ENCODE results near the gene NLRP1. TPM values are rescaled to one million over a fixed set of nuclear protein-coding genes. Genes with fewer than 3 reads are reported as not detected.

The NLRP1 gene
- total and polyA plus RNA-seq, 2 of the 13 experiments (the other 11 are each of a cell fraction or from before 2014, with no cell fraction given), result 3.4 to 3.7 TPM

DNA sequence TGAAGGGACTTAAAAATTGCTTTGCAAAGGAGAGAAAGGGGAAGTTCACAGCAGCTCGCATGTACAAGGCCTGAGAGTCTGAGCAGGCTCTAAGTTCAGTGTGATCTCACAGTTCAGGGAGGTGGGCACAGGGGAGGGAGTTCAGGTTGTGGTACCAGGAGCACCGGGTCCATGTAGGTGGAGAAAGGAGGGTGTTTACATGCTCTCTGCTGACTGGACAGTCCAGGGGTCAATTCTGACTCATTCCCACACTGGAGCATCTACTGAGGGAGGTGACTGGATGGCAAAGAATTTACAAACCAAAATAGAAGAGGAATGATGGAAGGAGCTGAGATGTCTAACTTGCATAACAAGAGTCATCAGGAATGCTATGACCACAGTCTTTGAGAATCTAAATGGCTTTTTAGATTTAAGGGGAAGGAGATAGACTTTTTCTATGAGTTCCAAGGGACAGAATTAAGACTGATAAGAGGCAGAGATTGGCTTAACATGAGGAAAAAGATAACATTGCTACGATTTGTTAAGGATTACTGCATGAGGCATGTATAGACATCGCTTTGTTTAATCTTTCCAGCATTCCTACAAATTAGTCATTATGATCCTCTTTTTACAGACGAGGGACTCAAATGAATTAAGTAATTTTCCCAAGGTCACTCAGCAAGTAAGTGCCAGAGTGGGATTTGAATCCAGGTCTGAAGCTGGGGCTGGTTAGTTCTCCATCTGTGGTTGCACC lies 68.1 kb downstream of the NLRP1 start (continued):
- TF ChIP-seq FLYWCH1 (CRISPR knock-in tag; IDR thresholded peaks at IDR 0.05) (no peak), ZNF138 (CRISPR knock-in tag; IDR thresholded peaks at IDR 0.05; ENCODE audit: low read depth) (no peak), SRSF4 (IDR thresholded peaks at IDR 0.05; ENCODE audit: low read depth, low read length, poor library complexity, severe bottlenecking) (no peak), U2AF1 (optimal IDR thresholded peaks at IDR 0.05; ENCODE audit: low read depth, low read length) (no peak), NR2F6 (IDR thresholded peaks at IDR 0.05) (peak; percentile 36; the same call in 1 of the 2 replicates), NR2F6 (CRISPR knock-in tag; IDR thresholded peaks at IDR 0.05) (peak; percentile 82), KDM5A (IDR thresholded peaks at IDR 0.05; ENCODE audit: borderline replicate concordance, low read length) (no peak), ZNF567 (CRISPR knock-in tag; IDR thresholded peaks at IDR 0.05; ENCODE audit: borderline replicate concordance) (no peak), ZNF451 (CRISPR knock-in tag; IDR thresholded peaks at IDR 0.05) (no peak), SMAD9 (CRISPR knock-in tag; IDR thresholded peaks at IDR 0.05) (no peak), KLF12 (CRISPR knock-in tag; IDR thresholded peaks at IDR 0.05; ENCODE audit: borderline replicate concordance) (no peak), RCOR2 (CRISPR knock-in tag; IDR thresholded peaks at IDR 0.05) (0 out of 2 replicates have a peak, but pooled peaks have one; percentile 44), RORA (CRISPR knock-in tag; IDR thresholded peaks at IDR 0.05) (no peak), ZFP1 (CRISPR knock-in tag; IDR thresholded peaks at IDR 0.05) (no peak), FOXA3 (CRISPR knock-in tag; IDR thresholded peaks at IDR 0.05) (peak; percentile 94), SRF (IDR thresholded peaks at IDR 0.05; ENCODE audit: low read depth, low read length) (no peak), TAF15 (IDR thresholded peaks at IDR 0.05; ENCODE audit: low read depth, low read length, poor library complexity, severe bottlenecking) (no peak), ZNF619 (CRISPR knock-in tag; IDR thresholded peaks at IDR 0.05) (no peak)
- TF ChIP-seq, protein P1, sequence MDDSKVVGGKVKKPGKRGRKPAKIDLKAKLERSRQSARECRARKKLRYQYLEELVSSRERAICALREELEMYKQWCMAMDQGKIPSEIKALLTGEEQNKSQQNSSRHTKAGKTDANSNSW (CRISPR knock-in tag; IDR thresholded peaks at IDR 0.05; ENCODE audit: borderline replicate concordance), result no peak
- TF ChIP-seq, protein P2, sequence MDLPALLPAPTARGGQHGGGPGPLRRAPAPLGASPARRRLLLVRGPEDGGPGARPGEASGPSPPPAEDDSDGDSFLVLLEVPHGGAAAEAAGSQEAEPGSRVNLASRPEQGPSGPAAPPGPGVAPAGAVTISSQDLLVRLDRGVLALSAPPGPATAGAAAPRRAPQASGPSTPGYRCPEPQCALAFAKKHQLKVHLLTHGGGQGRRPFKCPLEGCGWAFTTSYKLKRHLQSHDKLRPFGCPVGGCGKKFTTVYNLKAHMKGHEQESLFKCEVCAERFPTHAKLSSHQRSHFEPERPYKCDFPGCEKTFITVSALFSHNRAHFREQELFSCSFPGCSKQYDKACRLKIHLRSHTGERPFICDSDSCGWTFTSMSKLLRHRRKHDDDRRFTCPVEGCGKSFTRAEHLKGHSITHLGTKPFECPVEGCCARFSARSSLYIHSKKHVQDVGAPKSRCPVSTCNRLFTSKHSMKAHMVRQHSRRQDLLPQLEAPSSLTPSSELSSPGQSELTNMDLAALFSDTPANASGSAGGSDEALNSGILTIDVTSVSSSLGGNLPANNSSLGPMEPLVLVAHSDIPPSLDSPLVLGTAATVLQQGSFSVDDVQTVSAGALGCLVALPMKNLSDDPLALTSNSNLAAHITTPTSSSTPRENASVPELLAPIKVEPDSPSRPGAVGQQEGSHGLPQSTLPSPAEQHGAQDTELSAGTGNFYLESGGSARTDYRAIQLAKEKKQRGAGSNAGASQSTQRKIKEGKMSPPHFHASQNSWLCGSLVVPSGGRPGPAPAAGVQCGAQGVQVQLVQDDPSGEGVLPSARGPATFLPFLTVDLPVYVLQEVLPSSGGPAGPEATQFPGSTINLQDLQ (CRISPR knock-in tag; IDR thresholded peaks at IDR 0.05), result no peak
- TF ChIP-seq, protein P3, sequence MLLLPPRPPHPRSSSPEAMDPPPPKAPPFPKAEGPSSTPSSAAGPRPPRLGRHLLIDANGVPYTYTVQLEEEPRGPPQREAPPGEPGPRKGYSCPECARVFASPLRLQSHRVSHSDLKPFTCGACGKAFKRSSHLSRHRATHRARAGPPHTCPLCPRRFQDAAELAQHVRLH (CRISPR knock-in tag; IDR thresholded peaks at IDR 0.05; ENCODE audit: borderline replicate concordance, low read depth), result no peak
- TF ChIP-seq, protein P4, sequence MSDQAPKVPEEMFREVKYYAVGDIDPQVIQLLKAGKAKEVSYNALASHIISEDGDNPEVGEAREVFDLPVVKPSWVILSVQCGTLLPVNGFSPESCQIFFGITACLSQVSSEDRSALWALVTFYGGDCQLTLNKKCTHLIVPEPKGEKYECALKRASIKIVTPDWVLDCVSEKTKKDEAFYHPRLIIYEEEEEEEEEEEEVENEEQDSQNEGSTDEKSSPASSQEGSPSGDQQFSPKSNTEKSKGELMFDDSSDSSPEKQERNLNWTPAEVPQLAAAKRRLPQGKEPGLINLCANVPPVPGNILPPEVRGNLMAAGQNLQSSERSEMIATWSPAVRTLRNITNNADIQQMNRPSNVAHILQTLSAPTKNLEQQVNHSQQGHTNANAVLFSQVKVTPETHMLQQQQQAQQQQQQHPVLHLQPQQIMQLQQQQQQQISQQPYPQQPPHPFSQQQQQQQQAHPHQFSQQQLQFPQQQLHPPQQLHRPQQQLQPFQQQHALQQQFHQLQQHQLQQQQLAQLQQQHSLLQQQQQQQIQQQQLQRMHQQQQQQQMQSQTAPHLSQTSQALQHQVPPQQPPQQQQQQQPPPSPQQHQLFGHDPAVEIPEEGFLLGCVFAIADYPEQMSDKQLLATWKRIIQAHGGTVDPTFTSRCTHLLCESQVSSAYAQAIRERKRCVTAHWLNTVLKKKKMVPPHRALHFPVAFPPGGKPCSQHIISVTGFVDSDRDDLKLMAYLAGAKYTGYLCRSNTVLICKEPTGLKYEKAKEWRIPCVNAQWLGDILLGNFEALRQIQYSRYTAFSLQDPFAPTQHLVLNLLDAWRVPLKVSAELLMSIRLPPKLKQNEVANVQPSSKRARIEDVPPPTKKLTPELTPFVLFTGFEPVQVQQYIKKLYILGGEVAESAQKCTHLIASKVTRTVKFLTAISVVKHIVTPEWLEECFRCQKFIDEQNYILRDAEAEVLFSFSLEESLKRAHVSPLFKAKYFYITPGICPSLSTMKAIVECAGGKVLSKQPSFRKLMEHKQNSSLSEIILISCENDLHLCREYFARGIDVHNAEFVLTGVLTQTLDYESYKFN (CRISPR knock-in tag; conservative IDR thresholded peaks at IDR 0.05), result peak; percentile 85
- TF ChIP-seq, protein P5, sequence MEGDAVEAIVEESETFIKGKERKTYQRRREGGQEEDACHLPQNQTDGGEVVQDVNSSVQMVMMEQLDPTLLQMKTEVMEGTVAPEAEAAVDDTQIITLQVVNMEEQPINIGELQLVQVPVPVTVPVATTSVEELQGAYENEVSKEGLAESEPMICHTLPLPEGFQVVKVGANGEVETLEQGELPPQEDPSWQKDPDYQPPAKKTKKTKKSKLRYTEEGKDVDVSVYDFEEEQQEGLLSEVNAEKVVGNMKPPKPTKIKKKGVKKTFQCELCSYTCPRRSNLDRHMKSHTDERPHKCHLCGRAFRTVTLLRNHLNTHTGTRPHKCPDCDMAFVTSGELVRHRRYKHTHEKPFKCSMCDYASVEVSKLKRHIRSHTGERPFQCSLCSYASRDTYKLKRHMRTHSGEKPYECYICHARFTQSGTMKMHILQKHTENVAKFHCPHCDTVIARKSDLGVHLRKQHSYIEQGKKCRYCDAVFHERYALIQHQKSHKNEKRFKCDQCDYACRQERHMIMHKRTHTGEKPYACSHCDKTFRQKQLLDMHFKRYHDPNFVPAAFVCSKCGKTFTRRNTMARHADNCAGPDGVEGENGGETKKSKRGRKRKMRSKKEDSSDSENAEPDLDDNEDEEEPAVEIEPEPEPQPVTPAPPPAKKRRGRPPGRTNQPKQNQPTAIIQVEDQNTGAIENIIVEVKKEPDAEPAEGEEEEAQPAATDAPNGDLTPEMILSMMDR (CRISPR knock-in tag; IDR thresholded peaks at IDR 0.05), result no peak

All from HepG2 (cell line).